Tibial nerve (tissue), 4 donors: ENCODE data around the gene NEU1. TPM values are rescaled to one million over a fixed set of nuclear protein-coding genes. Genes with fewer than 3 reads are reported as not detected.
"Not testable (repeated sequence)": the region's sequence is repeated elsewhere in the genome, so short reads cannot be mapped to it uniquely, and the experiment has no call there.

ENCODE experiments used
- DNase-seq, 2 donors: peaks; one replicate each; pipeline ENCODE4 v3.0.0-alpha.2; 2019; ENCODE audit warnings: low spot score in 2 of 2
- H3K27ac ChIP-seq, 4 donors: fragments of 200-600 bp; sonication (generic) in 3 of 4; one replicate each; pipeline ENCODE4 v1.5.1; 2017 to 2019; ENCODE audit warnings: mild to moderate bottlenecking in 1 of 4
- H3K27me3 ChIP-seq, 2 donors: fragments of 200-600 bp; sonication (generic) in 1 of 2; one replicate each; pipeline versions ENCODE4 v1.5.1 to v1.6.0; 2017 to 2019
- H3K36me3 ChIP-seq, 3 donors: fragments of 200-600 bp; sonication (generic); one replicate each; pipeline ENCODE4 v1.5.1; 2018 to 2019
- H3K4me1 ChIP-seq, 4 donors: fragments of 200-600 bp; sonication (generic) in 3 of 4; one replicate each; pipeline ENCODE4 v1.5.1; 2017 to 2019
- H3K4me3 ChIP-seq, 4 donors: fragments of 200-600 bp; sonication (generic) in 3 of 4; one replicate each; pipeline ENCODE4 v1.5.1; 2017 to 2019; ENCODE audit warnings: mild to moderate bottlenecking in 1 of 4, moderate library complexity in 1 of 4
- H3K9me3 ChIP-seq, 4 donors: fragments of 200-600 bp; sonication (generic) in 3 of 4; one replicate each; pipeline ENCODE4 v1.5.1; 2017 to 2019
- CTCF ChIP-seq, 5 experiments: fragments of 200-600 bp in 3 of 5; fragments of 450-650 bp in 2 of 5; sonication (generic) in 3 of 5; IDR thresholded peaks; one replicate each; pipeline ENCODE4 v1.5.1; 2016 to 2019; ENCODE audit warnings: antibody characterized with exemption in 5 of 5, mild to moderate bottlenecking in 3 of 5, moderate library complexity in 2 of 5
- EP300 ChIP-seq, 2 donors: sonication (generic); formaldehyde crosslinking; IDR thresholded peaks; one replicate each; pipeline ENCODE4 v1.6.1; 2017; ENCODE audit warnings: antibody characterized with exemption in 2 of 2, mild to moderate bottlenecking in 1 of 2
- POLR2A ChIP-seq, 2 donors: fragments of 450-650 bp; IDR thresholded peaks; one replicate each; pipeline ENCODE4 v1.6.1; 2017; ENCODE audit warnings: antibody characterized with exemption in 2 of 2, mild to moderate bottlenecking in 2 of 2, moderate library complexity in 2 of 2
- WGBS, 2 donors: methylation state at CpG; one replicate each; pipeline ENCODE4 v1.1.5; 2018; 5-methylcytosine and 5-hydroxymethylcytosine counted together
- total RNA-seq, 4 donors: library from RNA; depleted of rRNA; stranded (reverse); fragments of >200 nt; gene quantifications; one replicate each; pipeline ENCODE4 v1.1.0, GENCODE V29; 2016

NEU1 gene
- total RNA-seq, 4 donors from 2014 or later = 25.8 to 44.6 (median 33.8) TPM

GRCh38 chr6:31864818-31865204, 2.2 kb upstream of the NEU1 start:
- Histone ChIP-seq H3K4me1 (peaks cover 0 to 35% (median 16%) of the 10 kb centered on the region in 4 donors), H3K4me3 (no peak overlapping the region), H3K9me3 (no peaks in the 10 kb centered on the region), H3K27me3 (no peaks in the 10 kb centered on the region), H3K27ac (peak overlapping the region in 3 of 4 donors; percentile 36 to 89 (median 89)), H3K36me3 (peaks cover 0 to 12% (median 0%) of the 10 kb centered on the region in 3 donors)
- no peak for DNase-seq
- WGBS, 2 donors = 72 to 80% methylated on average over 8 of the region's 8 CpGs
- no peak for TF ChIP-seq EP300 (IDR thresholded peaks at IDR 0.05)
- TF ChIP-seq CTCF (IDR thresholded peaks at IDR 0.05) = no peak
- TF ChIP-seq POLR2A (IDR thresholded peaks at IDR 0.05) = no peak

GRCh38 chr6:31864123-31864562, 1.5 kb upstream of the NEU1 start:
- Histone ChIP-seq H3K27ac (peak overlapping the region in 3 of 4 donors; percentile 67 to 89 (median 89)), H3K36me3 (peaks cover 3 to 19% (median 6%) of the 10 kb centered on the region in 3 donors)

GRCh38 chr6:31861919-31862343, 690 bp downstream of the NEU1 start:
- 35 to 36% methylated on average over 17 of the region's 17 CpGs for WGBS, 2 donors
- Histone ChIP-seq H3K4me3 (peak overlapping the region; percentile 40 to 69 (median 67)), H3K4me1 (peaks cover 0 to 35% (median 16%) of the 10 kb centered on the region in 4 donors), H3K36me3 (peaks cover 3 to 41% (median 10%) of the 10 kb centered on the region in 3 donors), H3K27me3 (no peaks in the 10 kb centered on the region), H3K9me3 (no peaks in the 10 kb centered on the region), H3K27ac (peak overlapping the region; percentile 75 to 89 (median 80))
- TF ChIP-seq POLR2A (IDR thresholded peaks at IDR 0.05) (no peak), CTCF (IDR thresholded peaks at IDR 0.05) (no peak), EP300 (IDR thresholded peaks at IDR 0.05) (no peak)
- no peak for DNase-seq

More at GRCh38 chr6:31864123-31864562, 1.5 kb upstream of the NEU1 start:
- DNase-seq, H3K9me3 ChIP-seq, H3K27me3 ChIP-seq: not testable (repeated sequence)
- peak in 1 of 5 experiments; percentile 5 for TF ChIP-seq CTCF (IDR thresholded peaks at IDR 0.05)
- Histone ChIP-seq H3K4me3 (peak overlapping the region; percentile 26 to 69 (median 42)), H3K4me1 (peaks cover 0 to 35% (median 16%) of the 10 kb centered on the region in 4 donors)
- 14 to 16% methylated on average over 15 to 16 of the region's 16 CpGs for WGBS, 2 donors

GRCh38 chr6:31861150-31861549, 1.5 kb downstream of the NEU1 start:
- peaks cover 0 to 35% (median 16%) of the 10 kb centered on the region in 4 donors for H3K4me1 ChIP-seq
- H3K36me3 ChIP-seq = peaks cover 3 to 47% (median 10%) of the 10 kb centered on the region in 3 donors
- no peaks in the 10 kb centered on the region for H3K9me3 ChIP-seq
- H3K27ac ChIP-seq = no peak overlapping the region
- TF ChIP-seq EP300 (IDR thresholded peaks at IDR 0.05) (no peak), CTCF (IDR thresholded peaks at IDR 0.05) (no peak), POLR2A (IDR thresholded peaks at IDR 0.05) (no peak)
- DNase-seq = no peak
- no peaks in the 10 kb centered on the region for H3K27me3 ChIP-seq
- WGBS, 2 donors = 87 to 89% methylated on average over 7 of the region's 7 CpGs
- no peak overlapping the region for H3K4me3 ChIP-seq

- peaks cover 3 to 47% (median 10%) of the 10 kb centered on the region in 3 donors for H3K36me3 ChIP-seq
- WGBS, 2 donors = 92% methylated on average over 13 of the region's 13 CpGs
- H3K27me3 ChIP-seq = no peaks in the 10 kb centered on the region
- H3K9me3 ChIP-seq = no peaks in the 10 kb centered on the region
- H3K4me3 ChIP-seq = no peak overlapping the region
- DNase-seq = no peak
- no peak overlapping the region for H3K27ac ChIP-seq
- peaks cover 0 to 30% (median 16%) of the 10 kb centered on the region in 4 donors for H3K4me1 ChIP-seq
- TF ChIP-seq POLR2A (IDR thresholded peaks at IDR 0.05) = no peak
- TF ChIP-seq CTCF (IDR thresholded peaks at IDR 0.05) = no peak
- TF ChIP-seq EP300 (IDR thresholded peaks at IDR 0.05) = no peak
Measured at GRCh38 chr6:31860349-31860748, 2.3 kb downstream of the NEU1 start.
